Activated CD4-positive, alpha-beta T cell treated with anti-CD3 and anti-CD28 coated beads, Interleukin-10, Interleukin-2, amounts not matched to agents 100 ng/mL and 50 ng/mL, durations not matched to agents 16 hours and 8 hours (primary cell): ENCODE data around the gene EIF1.
A peak's percentile ranks its signal among the peaks of the same experiment; 100 is the strongest.

Source experiments
- DNase-seq: peaks from one replicate; pipeline ENCODE4 v3.0.0-alpha.2; 2020

Gene EIF1

GRCh38 chr17:41738077-41738800 lies 49.6 kb downstream of the EIF1 start:
- DNase-seq: peak; percentile 89

GRCh38 chr17:41738801-41739112 lies 50.1 kb downstream of the EIF1 start:
- no peak for DNase-seq

- no peak for DNase-seq
Observed at GRCh38 chr17:41739661-41740352, 51.1 kb downstream of the EIF1 start.

GRCh38 chr17:41740506-41740905 lies 51.8 kb downstream of the EIF1 start:
- no peak for DNase-seq

- no peak for DNase-seq
Observed at GRCh38 chr17:41741709-41742108, 53.0 kb downstream of the EIF1 start.
